ENCODE results near the gene GSS.

The GSS gene

GRCh38 chr20:34955231-34956040 is at the start of gene GSS, which contains the start of gene MYH7B:
Gene GSS, minus strand, starts transcription at chr20:34955806. Its CDS starts 3,954 bp downstream, at chr20:34951852.
Gene MYH7B, plus strand, starts transcription at chr20:34955868. Its CDS starts 22,138 bp downstream, at chr20:34978006.
- peak; percentile 90 for DNase-seq

- DNase-seq, result no peak
Observed at GRCh38 chr20:35004749-35005462, 49.3 kb upstream of the GSS start.

GRCh38 chr20:35004051-35004725 is 48.6 kb upstream of the GSS start:
- DNase-seq, result no peak

- no peak for DNase-seq
Observed at GRCh38 chr20:35003211-35004031, 47.8 kb upstream of the GSS start.

GRCh38 chr20:35002426-35003210 is 47.0 kb upstream of the GSS start:
- DNase-seq, result no peak

DNA sequence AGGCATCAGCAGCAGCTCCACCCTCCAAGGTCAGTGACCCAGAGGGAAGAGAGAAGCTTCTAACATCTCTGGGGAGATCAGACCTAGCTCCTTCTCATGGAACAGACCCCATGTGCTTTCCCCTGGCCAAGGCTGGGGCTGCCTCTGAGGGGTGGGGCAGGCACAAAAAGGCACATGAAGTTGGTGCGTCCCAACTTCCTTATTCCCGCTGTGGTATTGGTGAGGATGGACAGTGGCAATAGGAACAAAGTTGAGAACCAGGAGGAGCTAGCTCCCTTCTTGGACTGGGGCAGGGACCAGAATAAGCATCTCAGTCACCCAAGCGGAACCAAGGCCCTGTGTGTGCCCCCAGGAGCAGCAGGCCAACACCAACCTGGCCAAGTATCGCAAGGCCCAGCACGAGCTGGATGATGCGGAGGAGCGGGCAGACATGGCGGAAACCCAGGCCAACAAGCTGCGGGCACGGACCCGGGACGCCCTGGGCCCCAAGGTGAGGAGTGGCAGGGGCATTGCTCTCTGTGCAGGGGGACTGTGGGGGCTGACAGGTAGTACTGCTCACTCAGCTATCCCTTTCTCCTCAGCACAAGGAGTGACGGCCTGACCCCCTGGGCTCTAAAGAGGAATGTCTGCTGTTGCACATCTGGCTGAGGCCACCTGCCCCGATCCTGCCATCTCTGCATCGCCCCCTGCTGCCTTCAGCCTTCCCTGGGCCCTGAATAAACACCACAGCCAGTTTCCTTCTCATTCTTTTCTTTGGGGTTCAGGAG is 46.2 kb upstream of the GSS start:
- no peak for DNase-seq

GRCh38 chr20:35000922-35001595 is 45.5 kb upstream of the GSS start:
- no peak for DNase-seq

DNA sequence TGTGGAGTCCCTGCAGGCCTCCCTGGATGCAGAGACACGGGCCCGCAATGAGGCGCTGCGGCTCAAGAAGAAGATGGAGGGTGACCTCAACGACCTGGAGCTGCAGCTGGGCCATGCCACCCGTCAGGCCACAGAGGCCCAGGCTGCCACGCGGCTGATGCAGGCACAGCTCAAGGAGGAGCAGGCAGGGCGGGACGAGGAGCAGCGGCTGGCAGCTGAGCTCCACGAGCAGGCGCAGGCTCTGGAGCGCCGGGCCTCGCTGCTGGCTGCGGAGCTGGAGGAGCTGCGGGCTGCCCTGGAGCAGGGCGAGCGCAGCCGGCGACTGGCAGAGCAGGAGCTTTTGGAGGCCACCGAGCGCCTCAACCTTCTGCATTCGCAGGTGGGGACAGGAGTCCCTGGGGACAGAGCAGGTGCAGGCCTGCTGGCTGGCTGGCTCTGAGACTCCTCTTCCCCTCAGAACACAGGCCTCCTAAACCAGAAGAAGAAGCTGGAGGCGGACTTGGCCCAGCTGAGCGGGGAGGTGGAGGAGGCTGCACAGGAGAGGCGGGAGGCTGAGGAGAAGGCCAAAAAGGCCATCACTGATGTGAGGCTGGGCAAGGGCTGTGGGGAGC is 44.8 kb upstream of the GSS start:
- no peak for DNase-seq

GRCh38 chr20:34999782-35000181 is 44.2 kb upstream of the GSS start:
- no peak for DNase-seq

DNA sequence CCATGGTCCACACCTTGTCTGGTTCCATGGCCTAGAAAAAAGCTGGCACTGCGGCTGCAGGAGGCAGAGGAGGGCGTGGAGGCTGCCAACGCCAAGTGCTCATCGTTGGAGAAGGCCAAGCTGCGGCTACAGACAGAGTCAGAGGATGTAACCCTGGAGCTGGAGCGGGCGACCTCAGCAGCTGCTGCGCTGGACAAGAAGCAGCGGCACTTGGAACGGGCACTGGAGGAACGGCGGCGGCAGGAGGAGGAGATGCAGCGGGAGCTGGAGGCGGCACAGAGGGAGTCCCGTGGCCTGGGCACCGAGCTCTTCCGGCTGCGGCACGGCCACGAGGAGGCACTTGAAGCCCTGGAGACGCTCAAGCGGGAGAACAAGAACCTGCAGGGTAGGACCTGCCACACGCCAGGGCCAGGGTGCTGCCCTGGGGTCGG is 43.4 kb upstream of the GSS start:
- no peak for DNase-seq

- DNase-seq, result no peak
Observed at GRCh38 chr20:34998331-34998950, 42.8 kb upstream of the GSS start.

GRCh38 chr20:34997774-34998173 is 42.2 kb upstream of the GSS start:
- DNase-seq, result no peak

GRCh38 chr20:34997131-34997561 is 41.5 kb upstream of the GSS start:
- no peak for DNase-seq

GRCh38 chr20:34996243-34997028 is 40.8 kb upstream of the GSS start:
- no peak for DNase-seq

GRCh38 chr20:34995696-34996095 is 40.1 kb upstream of the GSS start:
- no peak for DNase-seq

DNA sequence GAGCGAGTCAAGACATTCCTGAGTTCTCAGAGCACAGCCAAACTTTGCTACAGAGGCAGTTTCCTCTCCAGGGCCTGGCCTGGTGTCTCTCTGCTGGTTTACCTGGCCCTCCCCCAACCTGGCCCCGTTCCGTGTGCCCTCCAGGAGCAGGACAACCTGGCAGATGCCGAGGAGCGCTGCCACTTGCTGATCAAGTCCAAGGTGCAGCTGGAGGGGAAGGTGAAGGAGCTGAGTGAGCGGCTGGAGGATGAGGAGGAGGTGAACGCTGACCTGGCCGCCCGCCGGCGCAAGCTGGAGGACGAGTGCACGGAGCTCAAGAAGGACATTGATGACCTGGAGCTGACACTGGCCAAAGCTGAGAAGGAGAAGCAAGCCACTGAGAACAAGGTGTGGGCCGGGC is 39.6 kb upstream of the GSS start:
- DNase-seq, result no peak

GRCh38 chr20:34994509-34995131 is 39.0 kb upstream of the GSS start:
- no peak for DNase-seq

DNA sequence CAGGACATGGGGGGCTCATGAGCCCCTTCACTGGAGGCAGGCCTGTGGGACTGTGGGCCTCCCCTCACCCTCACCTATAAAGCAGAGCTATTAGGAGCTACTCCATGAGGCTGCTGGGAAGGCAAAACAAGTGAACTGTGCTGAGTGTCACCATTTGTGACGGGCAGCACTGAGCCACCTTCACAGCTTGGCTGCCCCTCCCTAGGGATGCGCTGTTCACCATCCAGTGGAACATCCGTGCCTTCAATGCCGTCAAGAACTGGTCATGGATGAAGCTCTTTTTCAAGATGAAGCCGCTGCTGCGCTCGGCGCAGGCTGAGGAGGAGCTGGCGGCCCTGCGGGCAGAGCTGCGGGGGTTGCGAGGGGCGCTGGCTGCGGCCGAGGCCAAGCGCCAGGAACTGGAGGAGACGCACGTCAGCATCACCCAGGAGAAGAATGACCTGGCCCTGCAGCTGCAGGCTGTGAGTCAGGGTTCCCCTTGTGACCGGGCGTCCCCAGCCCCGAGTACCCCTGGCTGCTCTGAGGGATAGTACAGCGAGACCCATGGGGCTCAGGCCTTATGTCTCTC is 38.4 kb upstream of the GSS start:
- DNase-seq, result no peak
